Stimulated activated CD8-positive, alpha-beta memory T cell treated with anti-CD3 and anti-CD28 coated beads, Interleukin-15, amount 100 ng/mL, for 1 hour (primary cell): ENCODE results near the gene ASB15.
"Not testable (repeated sequence)": the region's sequence is repeated elsewhere in the genome, so short reads cannot be mapped to it uniquely, and the experiment has no call there.

Experiments used
- DNase-seq: peaks from one replicate; pipeline ENCODE4 v3.0.0-alpha.2; 2020; ENCODE audit warnings: low read depth

Gene ASB15

DNA sequence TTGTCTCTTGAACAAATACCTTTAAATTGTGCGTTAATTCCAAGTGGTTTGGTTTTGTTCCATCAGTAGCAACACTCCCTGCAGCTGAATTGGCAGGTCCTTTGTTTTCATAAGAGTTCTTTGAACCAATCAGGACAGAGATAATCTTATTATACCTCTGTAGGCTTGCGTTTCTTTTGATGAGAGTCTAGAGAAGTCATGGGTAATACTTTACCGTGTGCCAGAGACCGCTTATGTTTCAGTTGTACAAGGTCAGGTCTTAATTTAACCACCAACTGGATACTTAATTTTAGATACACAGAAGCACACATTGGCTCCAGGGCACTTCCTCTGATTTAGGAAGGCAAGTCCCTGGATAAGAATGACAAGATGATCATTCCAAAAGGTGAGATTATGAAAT is at the start of gene ASB15:
ASB15 (plus strand) TSS at position 292 of the 400 bp plus-strand sequence. CDS start 12,682 bp downstream, outside the sequence.
- no peak for DNase-seq

DNA sequence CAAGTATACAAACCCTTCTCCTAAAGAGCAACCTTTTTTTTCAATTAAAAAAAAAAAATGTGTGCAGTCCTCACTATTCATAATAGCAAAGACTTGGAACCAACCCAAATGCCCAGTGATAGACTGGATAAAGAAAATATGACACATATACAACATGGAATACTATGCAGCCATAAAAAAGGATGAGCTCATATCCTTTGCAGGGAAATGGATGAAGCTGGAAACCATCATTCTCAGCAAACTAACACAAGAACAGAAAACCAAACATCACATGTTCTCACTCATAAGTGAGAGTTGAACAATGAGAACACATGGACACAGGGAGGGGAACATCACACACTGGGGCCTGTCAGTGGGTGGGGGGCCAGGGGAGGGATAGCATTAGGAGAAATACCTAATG is 49.5 kb upstream of the ASB15 start:
- DNase-seq = not testable (repeated sequence)

DNA sequence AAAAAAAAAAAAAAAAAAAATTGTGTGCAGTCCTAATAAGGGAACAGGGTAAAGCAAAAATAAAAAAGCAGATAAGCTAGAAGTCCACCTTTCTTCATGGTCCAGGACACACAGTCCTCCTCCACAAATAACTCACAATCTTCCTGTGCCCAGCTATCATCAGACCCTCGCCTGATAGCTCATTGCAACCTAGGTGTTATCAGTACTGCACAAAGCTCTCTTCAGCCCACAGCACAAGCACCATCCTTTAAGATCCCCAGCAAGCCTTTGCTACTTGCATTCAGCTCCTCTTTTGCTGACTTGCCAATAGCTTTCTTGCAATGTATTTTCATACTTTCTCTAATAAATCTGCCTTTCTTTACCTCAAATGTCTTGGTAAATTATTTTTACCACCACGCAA is 49.0 kb upstream of the ASB15 start:
- DNase-seq = no peak

DNA sequence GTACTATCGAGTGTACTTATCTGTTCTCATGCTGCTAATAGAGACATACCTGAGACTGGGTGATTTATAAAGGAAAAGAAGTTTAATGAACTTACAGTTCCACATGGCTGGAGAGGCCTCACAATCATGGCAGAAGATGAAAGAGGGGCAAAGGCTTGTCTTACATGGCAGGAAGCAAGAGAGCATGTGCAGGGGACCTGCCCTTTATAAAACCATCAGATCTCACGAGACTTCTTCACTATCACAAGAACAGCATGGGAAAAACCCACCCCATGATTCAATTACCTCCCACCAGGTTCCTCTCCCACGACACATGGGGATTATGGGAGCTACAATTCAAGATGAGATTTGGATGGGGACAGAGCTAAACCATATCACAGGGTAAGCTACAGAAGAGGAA is 48.5 kb upstream of the ASB15 start:
- no peak for DNase-seq

DNA sequence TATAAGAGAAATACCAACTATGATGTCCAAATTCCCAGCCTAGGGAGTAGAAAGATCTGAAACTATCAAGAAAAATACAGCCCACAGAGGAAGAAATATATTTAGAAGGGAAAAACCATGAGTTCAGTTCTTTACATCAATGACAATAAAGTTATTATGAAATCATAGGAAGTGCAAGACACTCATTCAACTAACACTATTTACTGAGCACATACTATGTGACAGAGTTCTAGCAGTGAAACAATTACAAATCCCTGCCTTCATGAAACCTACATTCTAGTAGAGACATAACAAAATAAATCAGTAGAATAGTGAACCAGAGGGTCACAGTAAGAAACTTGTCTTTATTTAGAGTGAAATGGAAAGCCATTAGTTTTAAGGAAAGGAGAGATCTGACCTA is 46.1 kb upstream of the ASB15 start:
- no peak for DNase-seq

DNA sequence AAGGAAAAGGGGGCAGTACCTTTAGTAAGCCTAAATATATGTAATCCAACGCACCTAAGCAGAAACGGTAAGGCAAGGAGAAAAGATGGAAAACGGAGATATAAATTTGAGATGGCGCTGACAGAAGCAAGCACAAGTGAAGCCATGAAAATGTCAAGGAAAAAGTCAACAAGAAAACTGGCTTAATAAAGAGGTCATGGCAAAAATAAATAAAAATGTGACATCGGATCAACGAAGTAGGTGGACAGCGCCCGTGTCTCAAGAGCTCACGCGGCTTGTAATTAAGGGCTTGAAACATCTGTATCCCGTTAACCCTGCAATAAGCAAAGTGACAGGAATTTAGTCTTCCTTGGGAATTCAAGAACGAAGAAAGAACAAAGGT is 44.6 kb upstream of the ASB15 start:
- DNase-seq = no peak

DNA sequence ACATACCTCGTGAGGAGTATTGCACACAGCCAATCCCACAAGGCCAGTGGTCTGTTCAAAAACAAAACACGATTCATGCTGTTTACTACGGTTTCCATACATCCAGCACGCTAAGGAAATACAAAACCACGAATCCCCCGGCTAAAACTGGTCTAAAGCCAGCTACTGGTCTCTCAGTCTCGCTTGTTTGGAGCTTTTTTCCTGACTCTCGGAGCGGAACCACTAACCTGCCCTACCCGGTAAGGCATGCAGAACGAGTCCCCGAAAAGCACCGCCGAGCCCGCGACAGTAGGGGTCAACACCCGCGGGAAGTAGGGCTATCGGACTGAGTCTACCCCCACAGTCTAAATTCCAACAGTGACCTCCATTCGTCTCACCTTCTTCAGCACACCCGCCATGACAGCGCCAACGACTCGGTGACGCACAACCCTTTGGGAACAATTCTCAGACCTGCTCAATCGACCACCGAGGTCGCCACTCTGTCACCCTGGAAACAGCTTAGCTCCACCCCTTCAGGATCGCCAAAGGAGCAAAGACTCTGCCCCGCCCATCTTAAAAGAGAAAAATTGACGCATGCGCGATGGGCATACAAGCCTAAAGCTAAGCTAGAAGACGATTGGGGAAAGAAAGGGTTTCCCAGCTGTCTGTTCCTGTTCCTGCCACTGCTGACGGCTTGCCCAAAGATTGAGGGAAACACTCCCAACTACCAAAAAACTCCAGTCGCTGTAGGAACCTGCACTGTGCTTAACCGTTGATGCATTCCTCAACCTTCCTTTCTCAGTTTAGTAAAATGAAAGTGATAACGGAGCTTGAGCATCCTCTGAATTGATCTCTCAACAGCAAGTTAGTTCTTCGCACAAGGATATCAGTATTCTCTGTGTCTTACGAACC is 44.0 kb upstream of the ASB15 start, which contains the start of gene NDUFA5:
NDUFA5 (minus strand) TSS at position 421 of the 891 bp plus-strand sequence; CDS start at position 398, 23 bp downstream.
- peak; percentile 97 for DNase-seq

DNA sequence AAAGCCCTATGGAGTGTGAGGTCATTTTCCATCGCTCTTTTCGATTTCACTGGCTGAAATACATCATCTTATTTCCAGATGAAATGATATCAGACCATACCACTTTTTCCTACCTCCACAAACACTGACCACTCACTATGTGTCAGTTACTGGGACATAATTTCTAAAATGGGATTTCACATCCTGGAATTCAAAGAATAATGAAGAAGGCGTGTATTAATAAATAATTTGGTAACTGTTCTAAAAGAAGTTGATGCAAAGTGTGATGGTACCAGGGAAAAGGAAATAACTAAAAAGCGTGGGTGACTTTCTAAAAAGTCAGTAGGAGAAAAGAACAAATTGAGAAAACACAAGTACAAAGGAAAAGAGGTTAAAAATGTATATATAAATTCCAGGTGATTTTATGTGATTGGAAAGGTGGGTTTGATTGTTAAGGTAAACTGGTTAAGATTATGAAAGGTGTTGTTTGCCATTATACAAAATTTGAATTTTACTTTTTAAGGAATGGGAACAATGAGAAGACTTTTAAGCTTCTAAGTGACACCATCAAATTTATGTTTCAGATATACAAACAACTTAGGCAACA is 43.2 kb upstream of the ASB15 start:
- DNase-seq = no peak

DNA sequence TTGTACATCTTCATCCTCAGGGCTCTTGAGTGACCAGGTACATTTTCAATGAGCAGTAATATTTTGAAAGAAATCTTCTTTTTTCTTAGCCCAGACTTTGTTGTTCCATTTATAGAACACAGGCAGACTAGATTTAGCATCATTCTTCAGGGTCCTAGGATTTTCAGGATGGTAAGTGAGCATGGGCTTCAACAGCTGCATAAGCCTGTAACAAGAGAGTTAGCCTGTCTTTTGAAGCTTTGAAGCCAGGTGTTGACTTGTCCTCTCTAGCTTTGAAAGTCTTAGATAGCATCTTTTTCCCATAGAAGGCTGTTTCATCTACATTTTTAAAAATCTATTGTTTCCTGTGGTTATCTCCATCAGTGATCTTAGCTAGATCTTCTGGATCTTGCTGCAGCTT is 39.5 kb upstream of the ASB15 start:
- no peak for DNase-seq

DNA sequence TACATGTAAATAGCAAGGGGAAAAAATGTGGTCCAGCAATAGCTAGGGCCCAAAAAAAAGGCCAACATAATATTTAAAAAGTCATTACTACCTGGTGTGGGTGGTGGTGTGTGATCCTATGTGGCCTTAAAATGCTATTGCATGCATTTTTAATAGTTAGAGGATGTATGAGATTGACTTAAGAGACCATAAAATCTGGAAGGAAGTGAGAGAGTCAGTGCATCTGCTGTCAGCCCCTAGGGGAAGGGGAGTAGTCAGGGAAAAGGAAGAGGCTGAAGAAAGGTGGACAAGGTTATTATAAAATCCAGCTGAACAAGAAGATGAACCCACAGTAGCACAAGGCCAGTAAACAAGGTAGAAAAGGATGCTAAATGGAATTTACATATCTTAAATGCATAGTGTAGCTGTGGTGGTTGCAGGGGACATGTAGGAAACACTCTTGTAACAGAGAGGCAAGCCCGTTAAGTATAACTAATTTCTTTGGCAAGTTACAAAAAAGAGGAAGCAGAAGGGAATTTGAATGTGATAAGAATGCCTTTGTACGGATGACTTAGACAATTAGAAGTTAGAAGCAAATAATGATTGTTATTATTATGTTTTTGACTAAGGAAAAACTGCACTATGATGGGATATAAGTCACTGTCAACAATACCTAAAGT is 32.1 kb upstream of the ASB15 start:
- no peak for DNase-seq

DNA sequence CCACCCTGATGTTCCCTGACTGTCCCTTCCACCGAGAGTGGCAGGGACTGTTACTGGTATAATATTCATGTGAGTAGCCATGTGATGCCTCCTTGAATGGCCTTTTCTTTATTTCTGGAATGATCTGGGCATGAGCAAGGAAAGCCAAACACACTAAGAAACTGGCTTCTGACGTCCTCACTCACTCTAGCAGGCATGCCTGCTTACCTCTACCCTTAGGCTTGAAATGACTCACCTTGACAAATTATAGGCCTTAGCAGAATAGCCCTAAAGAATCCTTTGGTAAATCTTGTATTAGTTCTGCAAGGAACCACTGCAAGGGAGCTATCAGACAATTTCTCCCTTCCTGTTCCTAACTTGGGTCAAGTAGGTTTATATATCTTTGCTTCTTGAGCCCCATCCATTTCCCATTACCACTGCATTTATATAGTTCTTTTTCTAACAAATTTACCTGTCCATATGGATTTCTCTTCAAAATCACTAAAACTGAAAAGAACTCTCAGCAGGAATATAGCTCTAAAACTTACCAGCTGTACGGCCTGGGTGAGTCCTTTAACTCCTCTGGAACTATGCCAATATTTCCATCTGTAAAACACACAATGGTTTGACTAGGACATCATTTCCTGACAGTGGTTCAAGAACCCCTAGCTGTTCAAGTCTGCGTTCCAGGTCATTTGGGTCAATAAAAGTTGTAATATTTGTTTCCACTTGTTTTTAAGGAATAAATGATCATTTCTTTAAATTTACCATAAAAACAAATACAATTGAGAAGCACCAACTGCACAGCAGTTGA is 31.0 kb upstream of the ASB15 start:
- DNase-seq = no peak

DNA sequence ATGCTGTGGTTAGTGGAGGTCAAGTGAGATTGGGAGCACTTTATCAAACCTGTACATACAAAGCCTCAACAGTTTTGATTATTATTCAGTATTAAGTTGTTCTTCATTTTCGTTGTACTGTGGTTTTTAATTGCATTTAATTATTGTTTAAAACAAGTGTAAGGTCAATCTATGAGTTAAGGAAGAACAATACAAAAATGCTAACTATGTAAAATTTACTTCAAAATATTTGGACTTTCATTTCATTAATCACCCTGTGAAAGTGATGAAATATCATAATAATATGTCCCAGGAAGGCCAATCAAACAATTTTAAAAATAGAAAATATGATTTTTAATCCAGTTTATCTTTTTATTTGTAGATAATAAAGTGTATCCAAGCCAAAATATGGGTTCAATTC is 30.4 kb upstream of the ASB15 start:
- no peak for DNase-seq

DNA sequence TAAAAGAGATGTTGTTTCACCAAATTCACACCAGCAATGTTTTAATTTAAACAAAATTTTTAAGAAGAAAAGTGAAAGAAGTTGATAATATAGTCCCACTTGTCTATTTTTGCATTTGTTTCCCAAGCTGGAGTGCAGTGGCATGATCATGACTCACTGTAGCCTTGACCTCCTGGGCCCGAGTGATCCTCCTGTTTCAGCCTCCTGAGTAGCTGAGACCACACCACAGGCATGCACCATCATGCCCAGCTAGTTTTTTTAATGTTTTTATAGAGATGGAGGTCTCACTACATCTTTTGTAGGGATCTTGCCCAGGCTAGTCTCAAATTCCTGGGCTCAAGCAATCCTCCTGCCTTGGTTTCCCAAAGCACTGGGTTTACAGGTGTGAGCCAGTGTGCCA is 29.9 kb upstream of the ASB15 start:
- DNase-seq = no peak

DNA sequence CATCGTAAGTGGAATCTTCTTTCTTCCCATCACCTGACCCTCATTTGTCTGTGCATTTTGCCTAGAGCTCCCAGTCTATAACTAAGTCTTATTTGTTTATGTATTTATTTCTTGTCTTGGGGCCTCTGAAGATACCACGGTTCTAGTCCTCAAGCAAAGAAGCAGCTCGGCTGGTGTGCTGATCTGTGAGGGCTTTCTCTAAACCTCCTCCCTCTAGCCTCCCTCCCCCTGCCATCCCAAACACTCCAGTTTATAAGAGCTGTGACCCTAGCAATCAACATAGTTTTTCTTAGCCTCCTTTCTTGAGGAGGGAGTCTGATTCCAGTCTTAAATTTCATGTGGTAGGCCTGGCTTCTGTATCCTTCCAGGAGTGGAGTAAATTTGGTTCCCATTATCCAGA is 28.3 kb upstream of the ASB15 start:
- no peak for DNase-seq

DNA sequence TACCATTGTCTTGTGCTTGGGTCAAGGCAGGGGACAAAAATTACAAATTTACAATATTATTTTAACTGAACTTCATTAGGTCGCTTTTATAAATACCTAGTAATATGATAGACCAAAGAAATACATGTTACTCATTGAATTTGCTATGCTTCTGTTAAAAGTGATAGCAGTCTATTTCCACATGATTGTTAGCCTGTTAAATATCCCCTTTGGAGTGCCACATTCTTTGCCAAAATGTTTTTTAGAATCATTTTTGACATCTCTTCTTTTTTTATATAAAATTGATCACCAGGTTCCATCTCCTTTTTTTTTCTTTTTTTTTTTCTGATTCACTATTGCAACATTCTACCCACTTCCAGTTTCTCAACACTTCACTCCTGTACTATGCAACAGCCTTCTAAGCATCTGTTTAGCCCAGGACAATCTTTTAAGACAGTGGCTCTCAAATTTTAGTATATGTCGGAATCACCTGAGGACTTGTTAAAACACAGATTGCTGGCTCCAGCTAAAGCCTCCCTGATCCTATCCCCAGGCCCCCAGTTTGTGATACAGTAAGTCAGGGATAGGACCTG is 27.6 kb upstream of the ASB15 start:
- DNase-seq = no peak

DNA sequence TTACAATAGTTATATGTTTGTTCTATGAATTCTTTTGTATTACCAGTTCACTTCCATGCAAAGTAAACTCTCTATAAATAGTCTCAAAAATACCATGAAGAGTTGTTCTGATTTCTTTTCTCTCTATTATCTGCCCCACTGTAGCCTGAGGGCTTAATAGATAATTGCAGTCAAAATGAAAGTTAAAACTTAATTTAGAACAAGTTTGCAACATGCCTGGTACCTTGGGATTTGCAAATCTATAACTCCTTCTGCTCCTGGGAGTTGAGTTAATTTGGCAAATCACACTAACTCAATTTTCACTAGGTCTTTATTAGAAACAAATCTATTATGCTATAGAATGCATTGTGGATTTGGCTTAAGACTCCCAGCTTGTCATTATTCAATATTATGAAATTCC is 22.2 kb upstream of the ASB15 start:
- DNase-seq = no peak

DNA sequence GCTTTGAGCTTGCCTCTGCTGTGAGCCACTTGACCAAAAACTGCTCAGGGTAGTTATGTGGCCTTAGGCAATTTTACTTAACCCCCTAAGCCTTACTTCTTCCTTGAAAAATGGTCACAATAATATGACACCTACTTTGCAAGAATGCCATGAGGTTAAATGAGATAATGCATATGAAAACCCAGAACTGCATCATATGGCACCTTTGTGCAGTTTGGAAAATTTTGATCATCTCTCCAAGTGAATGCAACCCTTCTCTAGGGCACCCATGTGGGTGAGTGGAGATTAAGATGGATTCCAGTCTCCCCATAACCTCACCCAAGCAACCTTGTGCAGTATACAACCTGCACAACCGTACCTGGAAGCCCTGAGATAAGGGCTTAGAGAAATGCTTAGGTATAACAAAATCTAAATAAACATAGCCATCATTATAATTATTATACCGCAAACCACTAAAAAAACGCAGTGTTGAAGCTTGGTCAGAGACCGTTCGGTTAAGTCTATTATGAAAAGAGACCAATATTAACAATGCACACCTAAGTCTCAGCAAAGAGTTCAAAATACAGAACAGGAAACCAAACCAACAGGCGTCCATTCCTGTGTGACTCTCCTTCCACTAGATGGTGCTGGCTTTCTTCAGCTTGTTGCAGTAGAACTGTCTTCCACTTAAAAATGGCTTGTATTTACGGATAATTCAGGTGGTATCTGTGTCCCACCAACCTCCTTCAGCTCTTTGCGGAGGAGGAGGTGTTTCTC is 21.0 kb upstream of the ASB15 start:
- DNase-seq = no peak

DNA sequence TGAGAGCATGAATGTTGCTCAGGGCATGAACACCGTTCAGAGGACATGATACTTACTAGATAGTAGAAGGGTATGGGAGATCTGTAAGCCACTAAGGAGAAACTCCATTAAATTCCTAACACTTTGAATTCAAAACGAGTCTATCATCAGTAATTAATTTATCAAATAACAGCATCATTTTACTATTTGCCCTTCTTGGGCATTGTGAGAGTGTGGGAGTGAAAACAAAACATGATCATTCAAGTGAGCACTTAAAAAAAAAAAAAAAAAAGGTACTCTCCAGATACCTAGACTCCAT is 20.5 kb upstream of the ASB15 start:
- no peak for DNase-seq

DNA sequence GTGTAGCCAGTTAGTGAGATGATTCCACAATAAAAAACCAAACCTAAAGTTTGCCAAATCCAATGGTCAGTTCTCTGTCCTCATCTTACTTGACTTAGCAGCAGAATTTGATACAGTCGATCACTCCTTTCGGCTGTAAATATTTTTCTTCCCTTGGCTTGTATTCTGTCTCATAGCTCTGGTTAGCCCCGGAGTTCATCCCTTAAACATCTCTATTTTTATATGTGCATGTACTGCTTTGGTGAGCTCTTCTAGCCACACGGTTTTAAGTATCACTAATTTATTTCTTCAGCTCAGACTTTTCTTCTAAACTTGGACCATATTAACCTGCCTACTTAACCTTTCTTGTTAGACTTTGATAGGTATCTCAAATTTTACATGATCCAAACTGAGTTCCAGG is 17.8 kb upstream of the ASB15 start:
- DNase-seq = no peak

DNA sequence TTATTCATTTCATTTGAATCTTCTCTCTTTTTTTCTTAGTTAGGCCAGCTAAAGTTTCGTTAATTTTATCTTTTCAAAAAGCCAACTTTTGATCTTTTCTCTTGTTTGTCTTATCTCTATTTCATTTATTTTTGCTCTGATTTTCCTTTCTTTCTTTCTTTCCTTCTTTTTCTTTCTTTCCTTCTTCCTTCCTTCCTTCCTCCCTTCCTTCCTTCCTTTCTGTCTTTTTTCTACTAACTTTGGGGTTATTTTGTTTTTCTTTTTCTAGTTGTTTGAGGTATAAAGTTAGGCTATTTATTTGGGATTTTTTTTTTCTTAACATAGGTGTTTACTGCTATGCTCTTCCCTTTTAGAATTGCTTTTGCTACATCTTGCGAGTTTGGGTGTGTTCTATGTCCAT is 13.2 kb upstream of the ASB15 start:
- DNase-seq = no peak

DNA sequence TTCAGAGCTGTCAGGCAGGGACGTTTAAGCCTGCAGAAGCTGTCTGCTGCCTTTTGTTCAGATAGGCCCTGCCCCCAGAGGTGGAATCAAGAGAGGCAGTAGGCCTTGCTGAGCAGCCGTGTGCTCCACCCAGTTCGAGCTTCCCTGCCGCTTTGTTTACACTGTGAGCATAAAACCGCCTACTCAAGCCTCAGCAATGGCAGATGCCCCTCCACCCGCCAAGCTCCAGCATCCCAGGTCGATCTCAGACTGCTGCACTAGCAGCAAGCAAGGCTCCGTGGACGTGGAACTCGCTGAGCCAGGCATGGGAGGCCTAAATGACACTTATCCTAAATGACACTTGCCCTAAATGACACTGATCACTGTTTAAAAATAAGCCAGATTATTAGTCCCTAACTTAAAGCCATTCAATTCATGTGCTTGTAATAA is 6.8 kb upstream of the ASB15 start:
- no peak for DNase-seq
